Activated naive CD8-positive, alpha-beta T cell treated with anti-CD3 and anti-CD28 coated beads, Interleukin-2, amount 50 U/mL, for 16 hours (primary cell): ENCODE results near the gene P2RX3.
"Not testable (repeated sequence)": the region's sequence is repeated elsewhere in the genome, so short reads cannot be mapped to it uniquely, and the experiment has no call there.

Experiments
- DNase-seq: peaks from one replicate; pipeline ENCODE4 v3.0.0-alpha.2; 2020; ENCODE audit warnings: low read depth, low spot score

Gene P2RX3

GRCh38 chr11:57397394-57397990 lies 59.3 kb downstream of the P2RX3 start:
- DNase-seq = no peak

DNA sequence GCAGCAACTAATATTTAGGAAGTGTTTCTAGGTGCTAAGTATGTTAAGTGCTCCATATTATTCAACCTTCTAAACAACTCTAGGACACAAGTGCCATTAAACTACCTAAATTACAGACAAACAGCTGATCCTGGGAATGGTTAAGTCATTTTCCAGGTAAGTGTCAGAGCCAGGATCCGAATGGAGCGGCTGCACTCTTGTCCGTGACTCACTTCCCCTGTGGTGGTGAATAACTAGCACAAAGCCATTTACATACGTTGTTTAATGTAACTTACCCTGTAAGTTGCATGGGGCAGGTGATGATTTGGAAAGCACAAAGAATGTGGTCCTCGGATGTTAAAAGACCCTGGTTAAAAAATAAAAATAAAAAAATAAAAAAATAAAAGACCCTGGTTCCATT lies 61.1 kb downstream of the P2RX3 start:
- DNase-seq = no peak

GRCh38 chr11:57399972-57400578 lies 61.9 kb downstream of the P2RX3 start:
- no peak for DNase-seq

GRCh38 chr11:57402188-57403002 lies 64.2 kb downstream of the P2RX3 start:
- DNase-seq = no peak

GRCh38 chr11:57403003-57403801 lies 65.0 kb downstream of the P2RX3 start:
- DNase-seq = not testable (repeated sequence)

DNA sequence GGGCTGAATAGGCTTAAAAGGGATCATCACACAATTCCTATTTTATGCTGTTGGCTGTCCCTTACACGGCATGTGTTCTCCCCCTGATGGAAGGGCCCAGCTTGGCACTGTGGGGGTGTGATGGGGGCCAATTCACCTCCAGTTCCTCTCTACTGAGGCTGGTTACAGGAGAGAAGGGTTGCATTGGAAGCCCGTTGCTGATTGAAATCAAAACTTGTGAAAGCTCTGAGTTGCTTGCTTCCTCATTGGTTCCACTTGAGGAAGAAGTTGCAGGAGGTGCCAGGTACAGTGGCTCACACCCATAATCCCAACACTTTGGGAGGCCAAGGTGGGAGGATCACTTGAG lies 65.6 kb downstream of the P2RX3 start:
- DNase-seq = no peak

GRCh38 chr11:57405271-57405860 lies 67.2 kb downstream of the P2RX3 start:
- DNase-seq = no peak

DNA sequence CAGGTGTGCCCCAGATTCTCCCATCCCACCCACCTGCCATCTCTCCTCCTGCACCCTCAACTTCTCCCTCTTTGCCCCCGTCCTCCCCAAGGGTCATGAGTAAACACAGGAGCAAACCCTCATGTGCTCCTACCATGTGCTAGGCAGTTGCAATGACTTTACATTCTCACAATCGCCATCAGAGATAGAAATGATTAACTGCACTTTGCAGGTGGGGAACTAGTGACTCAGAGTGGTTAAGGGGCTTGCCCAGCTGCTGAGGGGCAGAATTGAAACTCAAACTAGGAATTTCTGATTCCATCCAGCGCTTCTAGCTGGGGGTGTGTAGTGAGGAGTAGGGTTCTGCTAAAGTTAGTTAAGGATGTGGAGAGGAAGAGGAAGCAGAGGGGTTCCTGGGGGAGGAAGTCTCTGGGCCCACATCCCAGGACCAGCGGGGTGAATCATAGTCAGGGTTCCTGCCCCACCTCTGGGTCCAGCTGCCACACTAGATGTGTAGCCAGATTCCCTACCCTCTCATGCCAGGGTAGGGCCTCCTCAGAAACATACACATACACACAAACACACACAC lies 68.3 kb downstream of the P2RX3 start:
- DNase-seq = no peak

DNA sequence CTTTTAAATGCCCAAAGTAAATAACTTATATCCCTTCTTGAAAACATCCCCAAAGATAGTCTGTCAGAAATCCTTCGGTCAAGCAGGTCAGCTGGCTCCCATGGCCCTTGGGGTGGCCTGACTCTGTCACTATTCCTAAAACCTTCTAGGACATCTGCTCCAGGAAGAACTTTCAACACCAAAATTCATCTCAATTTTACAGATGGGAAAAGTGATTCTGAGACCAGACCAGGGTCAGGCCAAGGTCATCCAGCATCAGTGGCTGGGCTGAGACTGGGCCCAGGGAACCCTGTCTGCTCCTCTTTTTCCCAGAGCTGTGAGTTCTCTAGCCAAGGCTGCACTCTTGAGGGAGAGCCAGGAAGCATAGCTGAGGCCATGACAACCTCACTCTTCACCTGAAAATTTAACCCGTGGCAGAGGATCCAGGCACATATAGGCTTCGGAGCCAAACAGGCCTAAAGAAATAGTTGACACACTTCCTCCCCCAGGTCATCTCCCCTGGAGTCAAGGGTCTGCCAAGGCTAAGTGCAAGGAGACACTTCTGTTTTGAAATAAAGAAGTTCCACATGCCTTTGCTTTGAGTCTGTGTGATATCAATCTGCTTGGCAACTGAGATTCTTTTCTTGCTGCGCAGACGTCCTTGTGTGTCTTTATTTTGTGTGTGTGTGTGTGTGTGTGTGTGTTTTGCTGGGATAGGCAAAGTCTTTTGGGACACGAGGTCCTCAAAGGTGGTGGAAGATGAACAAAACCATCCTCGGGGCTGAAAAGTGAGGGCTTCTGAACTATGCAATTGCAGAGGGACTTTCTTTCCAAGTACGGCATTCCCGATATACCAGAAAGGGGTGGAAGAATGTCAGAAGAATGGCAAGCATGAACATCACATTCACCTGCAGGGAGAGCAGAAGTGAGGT lies 69.1 kb downstream of the P2RX3 start:
- DNase-seq = no peak

GRCh38 chr11:57407941-57408475 lies 69.9 kb downstream of the P2RX3 start:
- no peak for DNase-seq

- DNase-seq = no peak
Observed at GRCh38 chr11:57408771-57409170, 70.6 kb downstream of the P2RX3 start.

DNA sequence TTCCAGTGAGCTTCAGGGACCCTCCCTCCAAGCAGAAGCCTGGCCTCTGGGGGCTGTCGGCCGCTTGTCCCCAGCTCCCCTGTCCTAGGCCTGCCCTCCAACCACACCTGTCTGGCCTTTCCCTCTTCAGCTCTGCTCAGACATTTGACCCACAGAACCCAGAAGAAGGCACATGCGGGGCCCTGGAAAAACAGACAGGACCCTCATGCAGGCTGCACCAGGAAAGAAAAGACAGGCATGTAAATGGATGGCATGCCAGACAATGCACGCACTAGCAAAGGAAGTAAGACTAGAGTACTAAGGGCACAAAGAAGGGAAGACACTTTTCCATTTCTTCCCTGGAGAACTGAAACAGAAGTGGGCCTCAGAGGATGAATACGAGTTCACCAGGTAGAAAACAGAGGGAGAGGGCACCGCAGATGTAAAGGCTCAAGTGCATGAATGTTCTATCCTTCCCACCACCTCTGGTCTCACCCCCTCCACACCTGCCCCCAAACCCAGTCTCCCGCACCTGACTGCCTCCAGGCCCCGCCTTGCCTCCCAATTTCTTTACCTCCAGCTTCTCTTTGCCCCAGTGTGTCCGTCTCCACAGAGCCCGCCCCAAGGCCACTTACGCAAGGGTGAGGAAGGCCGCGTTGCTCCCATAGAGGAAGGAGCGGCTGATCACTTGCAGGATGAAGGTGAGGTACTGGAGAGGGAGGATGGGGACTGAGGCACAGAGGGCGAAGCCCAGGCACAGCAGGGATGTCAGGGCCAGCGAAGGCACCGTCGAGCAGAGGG lies 71.4 kb downstream of the P2RX3 start:
- no peak for DNase-seq

DNA sequence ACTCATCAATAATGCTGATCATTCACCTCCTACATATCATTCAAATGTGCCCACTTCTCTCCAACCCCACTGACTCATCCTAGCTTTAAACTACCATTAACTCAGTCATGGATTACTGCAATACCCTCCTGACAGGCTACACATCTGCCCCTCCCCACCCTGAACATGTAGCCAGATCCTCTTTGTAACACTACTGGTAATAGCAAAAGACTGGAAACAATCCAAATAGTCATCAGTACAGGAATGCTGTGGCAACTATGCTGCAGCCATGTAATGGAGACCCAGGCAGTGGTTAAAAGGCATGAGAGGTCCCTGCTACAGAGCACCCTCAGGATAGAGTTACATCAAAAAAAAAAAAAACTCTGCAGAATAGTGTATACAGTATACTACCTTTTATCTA lies 72.1 kb downstream of the P2RX3 start:
- no peak for DNase-seq

GRCh38 chr11:57413681-57414080 lies 75.5 kb downstream of the P2RX3 start:
- no peak for DNase-seq

- no peak for DNase-seq
Observed at GRCh38 chr11:57414612-57415212, 76.6 kb downstream of the P2RX3 start.

DNA sequence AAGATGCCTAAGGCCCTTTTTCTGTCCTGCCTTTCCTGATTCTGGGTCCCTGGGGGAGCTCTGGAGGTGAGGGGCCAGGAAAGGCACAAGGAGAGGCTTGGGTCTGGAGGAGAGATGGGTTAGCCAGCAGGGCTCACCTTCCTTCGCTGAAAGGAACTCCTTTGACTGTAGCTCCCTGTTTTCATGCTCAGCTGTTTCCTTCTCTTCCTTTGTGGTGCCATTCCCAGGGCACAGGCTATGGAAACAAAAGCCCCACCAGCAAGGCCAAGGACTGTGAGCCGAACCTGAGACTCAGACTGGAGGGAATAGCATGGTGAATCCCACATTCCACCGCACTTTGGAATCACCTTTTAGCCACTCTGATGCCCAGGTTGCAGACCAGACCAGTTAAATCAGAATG lies 78.3 kb downstream of the P2RX3 start:
- DNase-seq = no peak

GRCh38 chr11:57417056-57417455 lies 78.9 kb downstream of the P2RX3 start:
- no peak for DNase-seq

GRCh38 chr11:57418131-57418530 lies 80.0 kb downstream of the P2RX3 start:
- no peak for DNase-seq

DNA sequence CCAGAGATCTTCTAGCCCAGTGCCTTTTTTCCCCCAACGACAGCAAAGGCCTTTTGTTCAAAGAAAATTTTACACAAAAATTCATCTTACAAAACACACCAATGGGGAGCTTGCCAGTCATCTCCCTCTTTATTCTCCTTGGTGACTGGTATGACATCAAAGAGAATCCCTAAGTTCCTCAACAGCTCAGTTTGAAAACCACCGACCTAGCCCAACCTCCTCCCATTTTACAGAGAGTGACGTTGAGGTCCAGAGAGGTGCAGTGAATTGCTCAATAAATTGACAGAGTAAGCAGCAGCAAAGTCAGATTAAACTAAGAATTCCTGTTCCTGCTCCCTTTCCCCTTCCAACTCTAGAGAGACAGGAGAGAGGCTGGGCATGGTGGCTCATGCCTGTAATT lies 81.0 kb downstream of the P2RX3 start:
- no peak for DNase-seq
